AG04449 (cell line): ENCODE measurements around the gene PODXL2.

Source experiments
- CTCF ChIA-PET: fragments of 350-600 bp; formaldehyde crosslinking; extraction: SDS; loops from one replicate; lab custom pipeline; 2021; ENCODE audit warnings: antibody characterized with exemption; lab: Yijun Ruan, JAX
- POLR2A ChIA-PET: fragments of 400-600, 350-600 bp; formaldehyde crosslinking; extraction: SDS; loops from one replicate; lab custom pipeline; 2020; ENCODE audit warnings: antibody characterized with exemption, inconsistent platforms; lab: Yijun Ruan, JAX
- DNase-seq: peaks from one replicate; pipeline ENCODE4 v3.0.0-alpha.2; 2010; ENCODE audit warnings: low read depth, low spot score
- H3K4me3 ChIP-seq: 2 replicates; pipeline ENCODE4 v1.5.1; 2011; ENCODE audit warnings: low read depth, mild to moderate bottlenecking, control low read depth, low read length
- CTCF ChIP-seq: IDR thresholded peaks from one replicate; pipeline ENCODE4 v1.5.1; 2011; ENCODE audit warnings: mild to moderate bottlenecking, moderate library complexity, low read length, control low read depth, inconsistent platforms; ENCODE audit not compliant: insufficient read depth; ENCODE audit errors: missing control alignments

Gene PODXL2

GRCh38 chr3:127647166-127647844 lies 18.3 kb downstream of the PODXL2 start:
- no peak for DNase-seq
- POLR2A ChIA-PET = no interaction called here
- no peak for TF ChIP-seq CTCF
- no peak overlapping the region for H3K4me3 ChIP-seq
- CTCF ChIA-PET = interaction anchor here (0.7 to 8.3 kb wide), 9 partner anchors 7 to 326 kb away, joined by 3 to 107 read pairs (median 4); no protein-coding TSS in a partner anchor

- TF ChIP-seq CTCF = no peak
- CTCF ChIA-PET = interaction anchor here (1.1 to 8.3 kb wide), 9 partner anchors 8 to 325 kb away, joined by 3 to 107 read pairs (median 5); no protein-coding TSS in a partner anchor
- POLR2A ChIA-PET = interaction anchor here (0.7 kb wide), 1 partner anchor 28 kb away, joined by 7 read pairs; no protein-coding TSS in a partner anchor
- no peak for DNase-seq
- H3K4me3 ChIP-seq = no peak overlapping the region
These were observed 18.8 kb downstream of the PODXL2 start for GRCh38 chr3:127647845-127648204.

- TF ChIP-seq CTCF = no peak
- H3K4me3 ChIP-seq = no peak overlapping the region
- CTCF ChIA-PET = interaction anchor here (1.5 to 8.3 kb wide), 6 partner anchors 16 to 484 kb away, joined by 3 to 107 read pairs (median 18); no protein-coding TSS in a partner anchor
- no peak for DNase-seq
- POLR2A ChIA-PET = no interaction called here
These were observed 21.3 kb downstream of the PODXL2 start for GRCh38 chr3:127650236-127650635.

GRCh38 chr3:127651516-127652172 lies 22.7 kb downstream of the PODXL2 start:
- ChIA-PET POLR2A (no interaction called here), CTCF (interaction anchor here (0.6 to 8.3 kb wide), 36 partner anchors 9 to 482 kb away, joined by 3 to 107 read pairs (median 5); no protein-coding TSS in a partner anchor)
- no peak for DNase-seq

GRCh38 chr3:127652246-127652995 lies 23.4 kb downstream of the PODXL2 start:
- no peak overlapping the region for H3K4me3 ChIP-seq
- peak; percentile 81 for TF ChIP-seq CTCF
- ChIA-PET CTCF (interaction anchor here (0.6 to 8.3 kb wide), 42 partner anchors 10 to 481 kb away, joined by 3 to 107 read pairs (median 4); partner anchors contain the start of gene ABTB1), POLR2A (no interaction called here)
- no peak for DNase-seq

More at GRCh38 chr3:127651516-127652172, 22.7 kb downstream of the PODXL2 start:
- no peak for TF ChIP-seq CTCF
- H3K4me3 ChIP-seq = no peak overlapping the region
